ELR (cell line): ENCODE measurements around the gene FXN.
"Not testable (repeated sequence)": the region's sequence is repeated elsewhere in the genome, so short reads cannot be mapped to it uniquely, and the experiment has no call there.

ENCODE experiments used
- DNase-seq: peaks from one replicate; pipeline ENCODE4 v3.0.0-alpha.2; 2015; ENCODE audit warnings: low read depth

The FXN gene

GRCh38 chr9:69035438-69036308, at the start of gene FXN:
Gene FXN, plus strand, starts transcription at chr9:69035752. Its CDS starts 31 bp downstream, at chr9:69035783.
- DNase-seq = peak; percentile 79

GRCh38 chr9:68986949-68987348, 48.6 kb upstream of the FXN start:
- not testable (repeated sequence) for DNase-seq

- no peak for DNase-seq
Observed at GRCh38 chr9:68991457-68991856, 44.1 kb upstream of the FXN start.

- DNase-seq = no peak
Observed at GRCh38 chr9:68995776-68996175, 39.8 kb upstream of the FXN start.

- DNase-seq = no peak
Observed at GRCh38 chr9:68996462-68996861, 39.1 kb upstream of the FXN start.

GRCh38 chr9:68997666-68998065, 37.9 kb upstream of the FXN start:
- DNase-seq = no peak

GRCh38 chr9:68998385-68998784, 37.2 kb upstream of the FXN start:
- DNase-seq = no peak

GRCh38 chr9:68998812-68999211, 36.7 kb upstream of the FXN start:
- no peak for DNase-seq

- peak; percentile 73 for DNase-seq
Observed at GRCh38 chr9:68999393-69000105, 36.0 kb upstream of the FXN start.

- DNase-seq = no peak
Observed at GRCh38 chr9:69001921-69002320, 33.6 kb upstream of the FXN start.

GRCh38 chr9:69003051-69003450, 32.5 kb upstream of the FXN start:
- DNase-seq = no peak

GRCh38 chr9:69004836-69005235, 30.7 kb upstream of the FXN start:
- no peak for DNase-seq

GRCh38 chr9:69009708-69010107, 25.8 kb upstream of the FXN start:
- DNase-seq = no peak

GRCh38 chr9:69012696-69013381, 22.7 kb upstream of the FXN start:
- DNase-seq = no peak

- no peak for DNase-seq
Observed at GRCh38 chr9:69013382-69013727, 22.2 kb upstream of the FXN start.

GRCh38 chr9:69014013-69014412, 21.5 kb upstream of the FXN start, which contains the start of gene PRKACG:
Gene PRKACG, minus strand, starts transcription at chr9:69014113. Its CDS starts 21 bp downstream, at chr9:69014092.
- no peak for DNase-seq

GRCh38 chr9:69016191-69017096, 19.1 kb upstream of the FXN start:
- no peak for DNase-seq

- no peak for DNase-seq
Observed at GRCh38 chr9:69018737-69019136, 16.8 kb upstream of the FXN start.

- DNase-seq = no peak
Observed at GRCh38 chr9:69019808-69020207, 15.7 kb upstream of the FXN start.

- DNase-seq = no peak
Observed at GRCh38 chr9:69020301-69021145, 15.0 kb upstream of the FXN start.

- no peak for DNase-seq
Observed at GRCh38 chr9:69023650-69024049, 11.9 kb upstream of the FXN start.
